GM12865 (cell line): ENCODE results near the gene S100A1.
A peak's percentile ranks its signal among the peaks of the same experiment; 100 is the strongest.

Source experiments
- DNase-seq: peaks from one replicate; pipeline ENCODE4 v3.0.0; 2010; ENCODE audit warnings: low read depth
- H3K4me3 ChIP-seq: 2 replicates; pipeline ENCODE4 v1.5.1; 2011; ENCODE audit warnings: mild to moderate bottlenecking, low read depth, low read length, control low read depth
- CTCF ChIP-seq: IDR thresholded peaks from 2 replicates; pipeline ENCODE4 v1.5.1; 2011; ENCODE audit warnings: low read length, control low read depth, low read depth, inconsistent platforms; ENCODE audit not compliant: insufficient read depth; ENCODE audit errors: missing control alignments

S100A1 gene

GRCh38 chr1:153670859-153671627 lies 42.8 kb downstream of the S100A1 start, which contains the start of gene ILF2:
ILF2 (minus strand) TSS chr1:153670993; CDS start chr1:153670922, 71 bp downstream.
- H3K4me3 ChIP-seq: peak within 1 kb of the TSS; percentile 97
- DNase-seq: peak; percentile 100
- peak; percentile 1 for TF ChIP-seq CTCF

GRCh38 chr1:153671628-153672353 lies 43.6 kb downstream of the S100A1 start:
- peak overlapping the region; percentile 92 for H3K4me3 ChIP-seq
- peak; percentile 4 for TF ChIP-seq CTCF
- peak; percentile 60 for DNase-seq

GRCh38 chr1:153673511-153673910 lies 45.3 kb downstream of the S100A1 start:
- no peak overlapping the region for H3K4me3 ChIP-seq
- no peak for TF ChIP-seq CTCF

GRCh38 chr1:153677718-153678518 lies 49.7 kb downstream of the S100A1 start:
- peak; percentile 94 for TF ChIP-seq CTCF
- DNase-seq: peak; percentile 70
- peak overlapping the region; percentile 2 for H3K4me3 ChIP-seq

More at GRCh38 chr1:153673511-153673910, 45.3 kb downstream of the S100A1 start:
- DNase-seq: no peak

GRCh38 chr1:153678519-153679336 lies 50.5 kb downstream of the S100A1 start, which contains the start of gene NPR1:
NPR1 (plus strand) TSS chr1:153678688; CDS start chr1:153679109, 421 bp downstream.
- no peak for TF ChIP-seq CTCF

More at GRCh38 chr1:153678519-153679336, 50.5 kb downstream of the S100A1 start, which contains the start of gene NPR1:
- H3K4me3 ChIP-seq: peak within 1 kb of the TSS; percentile 2
- peak; percentile 19 for DNase-seq
